Breast epithelium (tissue), 4 donors: Measurements from ENCODE around the gene ATP7A. TPM values are rescaled to one million over a fixed set of nuclear protein-coding genes. Genes with fewer than 3 reads are reported as not detected.
"Not testable (repeated sequence)": the region's sequence is repeated elsewhere in the genome, so short reads cannot be mapped to it uniquely, and the experiment has no call there.

ENCODE experiments used
- DNase-seq, 2 donors: peaks; one replicate each; pipeline ENCODE4 v3.0.0-alpha.2; 2019; ENCODE audit warnings: low spot score in 2 of 2
- H3K27ac ChIP-seq, 2 donors: fragments of 200-600 bp; sonication (generic) in 1 of 2; one replicate each; pipeline ENCODE4 v1.5.1; 2016 to 2019; ENCODE audit warnings: mild to moderate bottlenecking in 1 of 2
- H3K27me3 ChIP-seq, 2 donors: fragments of 200-600 bp; sonication (generic) in 1 of 2; one replicate each; pipeline versions ENCODE4 v1.5.1 to v1.6.0; 2017 to 2019; ENCODE audit warnings: control low read depth in 1 of 2, mild to moderate bottlenecking in 1 of 2
- H3K36me3 ChIP-seq: fragments of 200-600 bp; one replicate; pipeline ENCODE4 v1.5.1; 2019
- H3K4me1 ChIP-seq, 2 donors: fragments of 200-600 bp; sonication (generic); one replicate each; pipeline ENCODE4 v1.5.1; 2016 to 2019; ENCODE audit warnings: control low read depth in 1 of 2
- H3K4me3 ChIP-seq, 3 donors: fragments of 200-600 bp; sonication (generic); 1 replicate in 2 of 3; 2 replicates in 1 of 3; pipeline ENCODE4 v1.5.1; 2016 to 2019; ENCODE audit warnings: mild to moderate bottlenecking in 3 of 3, moderate library complexity in 2 of 3
- H3K9me3 ChIP-seq, 2 donors: fragments of 200-600 bp; sonication (generic) in 1 of 2; one replicate each; pipeline ENCODE4 v1.5.1; 2016 to 2019; ENCODE audit warnings: control low read depth in 1 of 2
- POLR2A ChIP-seq: fragments of 450-650 bp; IDR thresholded peaks from one replicate; pipeline ENCODE4 v1.6.1; 2016; ENCODE audit warnings: antibody characterized with exemption, mild to moderate bottlenecking, moderate library complexity
- POLR2AphosphoS5 ChIP-seq, 3 donors: sonication (generic); formaldehyde crosslinking; IDR thresholded peaks; one replicate each; pipeline ENCODE4 v1.6.1; 2017; ENCODE audit warnings: antibody characterized with exemption in 3 of 3
- intact Hi-C: fragments of 100-400 bp; cut with DNase I; formaldehyde crosslinking; loops from one replicate; pipeline ENCODE4 v1.15.1; 2023; ENCODE audit warnings: low total_unique reads
- total RNA-seq, 3 donors: library from RNA; depleted of rRNA; stranded (reverse); fragments of >200 nt; gene quantifications; one replicate each; pipeline ENCODE4 v1.1.0, GENCODE V29; 2016
- TF ChIP-seq, protein P1 (sequence below), 3 donors: fragments of 450-650 bp; IDR thresholded peaks; one replicate each; pipeline ENCODE4 v1.5.1; 2016 to 2017; ENCODE audit warnings: antibody characterized with exemption in 3 of 3, mild to moderate bottlenecking in 3 of 3, moderate library complexity in 3 of 3

The ATP7A gene
- total RNA-seq, 3 donors from 2014 or later: 9.4 to 23.7 (median 16.4) TPM

DNA sequence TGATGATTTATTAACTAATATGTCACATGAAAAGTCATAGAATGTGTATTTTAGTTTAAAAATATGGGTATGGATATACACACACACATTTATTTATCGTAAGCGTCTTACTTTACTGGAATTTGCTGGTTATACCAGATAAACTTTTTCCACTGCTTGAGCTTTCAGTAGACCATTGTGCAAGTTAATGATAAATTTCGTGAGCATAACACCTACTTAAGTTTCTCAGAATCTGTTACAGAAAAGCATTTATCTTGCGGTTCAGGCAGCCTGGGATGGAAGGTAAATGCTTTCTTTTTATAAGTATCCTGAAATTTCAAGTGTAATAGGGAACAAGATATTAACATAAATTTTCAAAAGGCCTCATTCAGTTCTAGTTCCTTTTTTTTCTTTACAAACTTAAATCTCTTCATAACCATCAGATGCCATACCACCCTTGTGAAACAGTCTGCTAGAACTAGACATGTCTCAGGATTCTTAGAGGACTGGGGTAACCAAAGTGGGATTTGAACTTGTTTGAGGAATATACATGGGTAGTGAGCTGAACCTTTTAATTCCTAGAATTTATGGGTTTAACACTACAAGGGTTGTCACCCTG is 27.7 kb downstream of the ATP7A start:
- H3K36me3 ChIP-seq: no peaks in the 10 kb centered on the region
- H3K27me3 ChIP-seq: peaks cover 0 to 12% of the 10 kb centered on the region in 2 donors
- intact Hi-C loops: no loop called here
- no peak for DNase-seq
- H3K9me3 ChIP-seq: no peaks in the 10 kb centered on the region
- no peak for TF ChIP-seq POLR2AphosphoS5 (IDR thresholded peaks at IDR 0.05)
- no peak for TF ChIP-seq POLR2A
- TF ChIP-seq, protein P1, sequence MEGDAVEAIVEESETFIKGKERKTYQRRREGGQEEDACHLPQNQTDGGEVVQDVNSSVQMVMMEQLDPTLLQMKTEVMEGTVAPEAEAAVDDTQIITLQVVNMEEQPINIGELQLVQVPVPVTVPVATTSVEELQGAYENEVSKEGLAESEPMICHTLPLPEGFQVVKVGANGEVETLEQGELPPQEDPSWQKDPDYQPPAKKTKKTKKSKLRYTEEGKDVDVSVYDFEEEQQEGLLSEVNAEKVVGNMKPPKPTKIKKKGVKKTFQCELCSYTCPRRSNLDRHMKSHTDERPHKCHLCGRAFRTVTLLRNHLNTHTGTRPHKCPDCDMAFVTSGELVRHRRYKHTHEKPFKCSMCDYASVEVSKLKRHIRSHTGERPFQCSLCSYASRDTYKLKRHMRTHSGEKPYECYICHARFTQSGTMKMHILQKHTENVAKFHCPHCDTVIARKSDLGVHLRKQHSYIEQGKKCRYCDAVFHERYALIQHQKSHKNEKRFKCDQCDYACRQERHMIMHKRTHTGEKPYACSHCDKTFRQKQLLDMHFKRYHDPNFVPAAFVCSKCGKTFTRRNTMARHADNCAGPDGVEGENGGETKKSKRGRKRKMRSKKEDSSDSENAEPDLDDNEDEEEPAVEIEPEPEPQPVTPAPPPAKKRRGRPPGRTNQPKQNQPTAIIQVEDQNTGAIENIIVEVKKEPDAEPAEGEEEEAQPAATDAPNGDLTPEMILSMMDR (IDR thresholded peaks at IDR 0.05): no peak
- no peak overlapping the region for H3K27ac ChIP-seq
- no peak overlapping the region for H3K4me3 ChIP-seq
- H3K4me1 ChIP-seq: no peaks in the 10 kb centered on the region

DNA sequence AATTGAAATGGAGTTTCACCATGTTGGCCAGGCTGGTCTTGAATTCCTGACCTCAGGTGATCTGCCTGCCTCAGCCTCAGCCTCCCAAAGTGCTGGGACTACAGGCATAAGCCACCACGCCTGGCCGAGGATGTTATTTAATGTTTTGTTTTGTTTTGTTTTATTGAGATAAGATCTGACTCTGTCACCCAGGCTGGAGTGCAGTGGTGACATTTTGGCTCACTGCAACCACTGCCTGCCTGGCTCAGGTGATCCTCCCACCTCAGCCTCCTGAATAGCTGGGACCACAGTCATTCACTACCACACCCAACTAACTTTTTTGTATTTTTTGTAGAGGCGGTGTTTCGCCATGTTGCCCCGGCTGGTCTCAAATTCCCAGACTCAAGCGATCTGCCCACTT is 34.5 kb downstream of the ATP7A start:
- H3K27me3 ChIP-seq, DNase-seq, intact Hi-C loops, H3K9me3 ChIP-seq, H3K4me3 ChIP-seq, H3K4me1 ChIP-seq, H3K36me3 ChIP-seq, H3K27ac ChIP-seq: not testable (repeated sequence)

- TF ChIP-seq POLR2AphosphoS5 (IDR thresholded peaks at IDR 0.05): no peak
- no peak for TF ChIP-seq POLR2A
- TF ChIP-seq, protein P1 (IDR thresholded peaks at IDR 0.05): no peak
- DNase-seq: no peak
- intact Hi-C loops: no loop called here
Measured at GRCh38 chrX:77945910-77946545, 35.5 kb downstream of the ATP7A start.

GRCh38 chrX:77946571-77946970 is 36.1 kb downstream of the ATP7A start:
- Histone ChIP-seq H3K36me3 (no peaks in the 10 kb centered on the region), H3K4me3 (no peak overlapping the region), H3K9me3 (no peaks in the 10 kb centered on the region), H3K27me3 (peaks cover 0 to 3% of the 10 kb centered on the region in 2 donors), H3K4me1 (no peaks in the 10 kb centered on the region), H3K27ac (no peak overlapping the region)
- intact Hi-C loops: no loop called here
- TF ChIP-seq POLR2A (no peak), POLR2AphosphoS5 (IDR thresholded peaks at IDR 0.05) (no peak)
- TF ChIP-seq, protein P1 (IDR thresholded peaks at IDR 0.05): no peak
- no peak for DNase-seq

More at GRCh38 chrX:77945910-77946545, 35.5 kb downstream of the ATP7A start:
- Histone ChIP-seq H3K4me1 (no peaks in the 10 kb centered on the region), H3K9me3 (no peaks in the 10 kb centered on the region), H3K4me3 (no peak overlapping the region), H3K27ac (no peak overlapping the region), H3K36me3 (no peaks in the 10 kb centered on the region), H3K27me3 (peaks cover 0 to 3% of the 10 kb centered on the region in 2 donors)

DNA sequence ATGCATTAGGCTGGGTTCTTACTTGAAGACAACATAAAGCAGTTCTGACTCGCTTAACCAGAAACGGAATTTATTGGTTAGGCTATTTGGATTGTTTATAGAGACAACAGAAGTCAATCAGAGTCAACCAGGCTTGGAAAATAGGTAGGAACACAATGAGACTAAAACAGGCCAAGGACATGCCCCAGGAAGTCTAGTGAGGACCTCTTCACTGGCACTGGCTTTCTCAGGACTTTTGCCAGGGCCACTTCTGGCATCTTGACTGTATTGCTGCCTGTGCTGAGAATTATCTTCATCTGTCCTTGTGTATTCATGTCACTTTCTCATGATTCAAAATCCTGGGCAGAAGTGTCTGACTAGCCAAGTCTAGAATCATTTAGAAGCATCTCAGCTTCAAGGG is 39.3 kb downstream of the ATP7A start:
- intact Hi-C loops: no loop called here
- DNase-seq: no peak
- no peak for TF ChIP-seq POLR2A
- TF ChIP-seq, protein P1 (IDR thresholded peaks at IDR 0.05): no peak
- no peak for TF ChIP-seq POLR2AphosphoS5 (IDR thresholded peaks at IDR 0.05)

More for the DNA sequence above, 39.3 kb downstream of the ATP7A start:
- Histone ChIP-seq H3K27ac (no peak overlapping the region), H3K4me1 (no peaks in the 10 kb centered on the region), H3K9me3 (no peaks in the 10 kb centered on the region), H3K36me3 (no peaks in the 10 kb centered on the region), H3K27me3 (peaks cover 0 to 3% of the 10 kb centered on the region in 2 donors), H3K4me3 (no peak overlapping the region)
